GM15510 (cell line): ENCODE measurements around the gene GRB14.

Experiments used
- POLR2A ChIP-seq: IDR thresholded peaks from 3 replicates; pipeline ENCODE4 v1.6.1; 2011; ENCODE audit warnings: borderline replicate concordance; ENCODE audit not compliant: insufficient read length; ENCODE audit errors: extremely low read depth

The GRB14 gene

GRCh38 chr2:164620873-164621763 is at the start of gene GRB14:
Gene GRB14 (minus strand): TSS chr2:164621482. CDS start chr2:164621309, 173 bp downstream.
- no peak for TF ChIP-seq POLR2A

GRCh38 chr2:164669291-164669690 is 48.0 kb upstream of the GRB14 start:
- TF ChIP-seq POLR2A: no peak

GRCh38 chr2:164667566-164667965 is 46.3 kb upstream of the GRB14 start:
- no peak for TF ChIP-seq POLR2A

- no peak for TF ChIP-seq POLR2A
These were observed 42.8 kb upstream of the GRB14 start for GRCh38 chr2:164664070-164664469.

GRCh38 chr2:164662868-164663631 is 41.8 kb upstream of the GRB14 start:
- TF ChIP-seq POLR2A: no peak

GRCh38 chr2:164662066-164662465 is 40.8 kb upstream of the GRB14 start:
- TF ChIP-seq POLR2A: no peak

- TF ChIP-seq POLR2A: no peak
These were observed 40.1 kb upstream of the GRB14 start for GRCh38 chr2:164661349-164661748.

GRCh38 chr2:164657129-164657528 is 35.8 kb upstream of the GRB14 start:
- TF ChIP-seq POLR2A: no peak

GRCh38 chr2:164655750-164656149 is 34.5 kb upstream of the GRB14 start:
- TF ChIP-seq POLR2A: no peak

GRCh38 chr2:164655336-164655735 is 34.1 kb upstream of the GRB14 start:
- TF ChIP-seq POLR2A: no peak

GRCh38 chr2:164651361-164651760 is 30.1 kb upstream of the GRB14 start:
- no peak for TF ChIP-seq POLR2A

- no peak for TF ChIP-seq POLR2A
These were observed 22.9 kb upstream of the GRB14 start for GRCh38 chr2:164644036-164644700.

- no peak for TF ChIP-seq POLR2A
These were observed 21.8 kb upstream of the GRB14 start for GRCh38 chr2:164642946-164643555.

- no peak for TF ChIP-seq POLR2A
These were observed 21.0 kb upstream of the GRB14 start for GRCh38 chr2:164642268-164642667.
